Right cardiac atrium (tissue), 5 donors: ENCODE measurements around the gene MAML2. TPM values are rescaled to one million over a fixed set of nuclear protein-coding genes. Genes with fewer than 3 reads are reported as not detected.

Experiments
- ATAC-seq, 2 donors: fragments of 200-7000 bp; cut with Tn5 transposase; one replicate each; pipeline versions ENCODE4 v1.8.0 to v1.9.1; 2020; ENCODE audit warnings: moderate library complexity in 2 of 2, mild to moderate bottlenecking in 1 of 2
- DNase-seq, 3 donors: peaks; one replicate each; pipeline ENCODE4 v3.0.0-alpha.2; 2020
- H3K27ac ChIP-seq: one replicate; pipeline ENCODE4 v1.5.1; 2013; ENCODE audit warnings: mild to moderate bottlenecking, low read length, control low read depth, moderate library complexity
- H3K27me3 ChIP-seq: one replicate; pipeline ENCODE4 v1.6.1; 2013; ENCODE audit not compliant: control insufficient read depth, insufficient read depth
- H3K4me1 ChIP-seq: one replicate; pipeline ENCODE4 v1.6.1; 2013; ENCODE audit warnings: low read length; ENCODE audit not compliant: control insufficient read depth, insufficient read depth
- H3K4me3 ChIP-seq: one replicate; pipeline ENCODE4 v1.5.1; 2013; ENCODE audit warnings: low read length, control low read depth
- H3K9me3 ChIP-seq: one replicate; pipeline ENCODE4 v1.6.1; 2013; ENCODE audit warnings: low read length; ENCODE audit not compliant: control insufficient read depth
- WGBS: extraction: QIAGEN DNeasy Blood & Tissue Kit; methylation state at CpG from one replicate; pipeline ENCODE4 v1.1.7; 2013; 5-methylcytosine and 5-hydroxymethylcytosine counted together
- intact Hi-C, 4 donors: fragments of 100-400 bp; cut with DNase I; formaldehyde crosslinking; loops; one replicate each; pipeline versions ENCODE4 v1.11.0 to v1.14.0; 2022 to 2023
- polyA plus RNA-seq: library from polyadenylated mRNA; stranded (reverse); fragments of 200-250 nt; gene quantifications from one replicate; pipeline ENCODE4 v1.2.3, GENCODE V29; 2013
- total RNA-seq, 4 donors: library from RNA; stranded (reverse); fragmentation: NEBNext Ultra II Directional; extraction: Animal tissue kit (Norgen Biotek cat#: 25700); gene quantifications; one replicate each; pipeline ENCODE4 v1.2.1, GENCODE V29; 2021
- donor health status: healthy with polysubstance abuse.
- donor health status: DM: no; HTN: yes; CAD: no.
- donor health status: DM: no; HTN: no; CAD: no.
- donor health status: DM: no; HTN: yes; CAD: no; lungs with severe emphysema.
- donor health status: DM: yes; HTN: yes; CAD: no.

The MAML2 gene
- total and polyA plus RNA-seq, 5 donors: 2.7 to 9.9 (median 7.4) TPM

DNA sequence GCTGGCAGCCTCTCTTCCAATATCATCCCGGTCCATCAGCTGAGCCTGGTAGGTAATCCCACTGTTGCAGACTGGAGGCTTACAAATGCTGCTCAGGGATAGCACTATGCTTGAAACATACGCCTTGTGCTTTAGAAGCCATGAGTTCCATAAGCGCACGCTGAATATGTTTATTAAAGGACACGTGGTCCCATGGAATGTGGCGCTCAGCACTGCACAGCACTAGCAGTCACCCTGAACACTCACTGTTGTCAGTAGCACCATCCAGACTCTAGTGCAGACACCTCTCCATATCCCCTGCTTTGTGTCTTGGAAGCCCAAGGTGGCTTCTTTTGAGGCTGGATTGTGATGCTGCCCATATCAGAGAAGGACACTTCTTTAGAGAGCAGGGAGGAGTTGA is 120.9 kb downstream of the MAML2 start:
- DNase-seq (no peak), ATAC-seq (peak in 1 of 2 donors; percentile 24)
- no peaks in the 10 kb centered on the region for H3K9me3 ChIP-seq
- H3K4me1 ChIP-seq: peaks cover 14% of the 10 kb centered on the region
- no peak overlapping the region for H3K4me3 ChIP-seq
- no peak overlapping the region for H3K27ac ChIP-seq
- 83% methylated on average over 6 of the region's 6 CpGs for WGBS
- no peaks in the 10 kb centered on the region for H3K27me3 ChIP-seq
- intact Hi-C loops: loop anchor here in 1 of 4 donors (10.0 kb wide), 1 partner anchor 123 kb away; the partner anchor contains the start of gene MAML2

DNA sequence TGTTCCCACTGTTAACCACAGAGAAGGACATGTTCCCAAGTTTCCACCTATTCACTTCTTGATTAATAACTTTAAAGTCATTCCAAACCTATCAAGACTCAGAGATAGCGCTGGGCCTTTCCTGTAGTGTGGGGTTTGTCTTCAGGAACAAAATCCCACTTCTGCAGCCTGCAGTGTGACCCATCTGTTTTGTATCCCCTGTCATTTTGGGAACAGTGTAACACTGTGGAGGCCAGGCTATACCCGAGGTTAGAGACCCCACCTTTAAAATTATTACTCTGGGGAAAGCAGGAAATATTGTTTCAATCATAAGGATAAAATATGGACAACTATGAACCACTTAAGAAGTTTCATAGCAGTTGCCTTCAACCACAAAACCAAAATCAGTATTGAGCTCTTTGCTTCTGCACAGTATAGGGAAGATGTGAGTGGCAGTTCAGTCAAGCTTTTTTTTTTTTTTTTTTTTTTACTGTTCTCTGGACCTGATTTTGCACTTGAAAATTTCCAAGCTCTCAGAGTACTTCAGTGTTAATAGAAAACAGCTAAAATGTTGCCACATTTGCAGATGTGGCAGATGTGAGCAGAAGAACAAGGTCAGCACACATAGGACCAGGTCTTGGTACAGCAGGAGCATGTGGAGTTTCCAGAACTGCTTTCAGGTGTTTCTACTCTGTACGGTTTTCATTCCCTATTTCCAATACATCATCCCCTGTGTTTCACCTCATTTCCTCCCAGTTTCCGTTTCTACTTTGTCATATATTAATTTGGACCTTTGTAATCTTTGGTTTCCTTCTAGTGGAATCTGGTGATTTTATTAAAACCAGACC is 121.5 kb downstream of the MAML2 start:
- intact Hi-C loops: loop anchor here in 1 of 4 donors (10.0 kb wide), 1 partner anchor 123 kb away; the partner anchor contains the start of gene MAML2
- H3K27ac ChIP-seq: no peak overlapping the region
- DNase-seq (no peak), ATAC-seq (no peak)
- WGBS: 52% methylated on average over 4 of the region's 4 CpGs
- H3K4me1 ChIP-seq: peaks cover 16% of the 10 kb centered on the region
- H3K27me3 ChIP-seq: no peaks in the 10 kb centered on the region
- H3K9me3 ChIP-seq: no peaks in the 10 kb centered on the region
- H3K4me3 ChIP-seq: no peak overlapping the region

DNA sequence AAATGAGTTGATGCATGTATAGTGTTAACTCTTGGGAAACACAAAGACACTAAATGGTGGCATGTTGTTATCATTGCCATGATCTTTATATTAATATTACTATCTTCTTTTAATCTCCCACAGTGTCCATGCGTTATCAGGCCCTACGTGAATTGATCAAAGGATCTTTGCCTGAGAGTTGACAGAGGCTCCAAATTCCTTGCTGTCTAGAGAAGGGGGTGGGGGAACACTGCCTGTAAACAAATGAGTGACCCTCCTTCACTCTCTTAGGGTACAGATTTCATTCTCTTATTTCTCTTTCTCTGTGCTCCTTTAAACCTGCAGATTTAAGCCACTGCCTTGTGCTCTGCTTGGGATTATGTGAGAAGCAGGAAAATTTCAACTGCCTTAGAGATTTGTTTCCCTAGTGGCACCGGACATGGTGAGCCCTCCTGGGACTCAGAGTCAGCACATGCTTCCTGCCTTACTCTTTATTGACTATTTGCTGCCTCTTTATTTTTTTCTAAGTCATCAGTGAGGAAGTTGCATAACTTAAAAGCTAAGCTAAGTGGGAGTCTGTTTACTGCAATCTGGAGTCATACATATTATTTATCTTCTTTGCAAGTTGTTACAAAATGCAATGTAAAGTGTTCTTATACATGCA is 122.9 kb downstream of the MAML2 start:
- intact Hi-C loops: loop anchor here in 1 of 4 donors (5.0 to 10.0 kb wide), 2 partner anchors 125 to 163 kb away; partner anchors contain the start of gene MAML2

DNA sequence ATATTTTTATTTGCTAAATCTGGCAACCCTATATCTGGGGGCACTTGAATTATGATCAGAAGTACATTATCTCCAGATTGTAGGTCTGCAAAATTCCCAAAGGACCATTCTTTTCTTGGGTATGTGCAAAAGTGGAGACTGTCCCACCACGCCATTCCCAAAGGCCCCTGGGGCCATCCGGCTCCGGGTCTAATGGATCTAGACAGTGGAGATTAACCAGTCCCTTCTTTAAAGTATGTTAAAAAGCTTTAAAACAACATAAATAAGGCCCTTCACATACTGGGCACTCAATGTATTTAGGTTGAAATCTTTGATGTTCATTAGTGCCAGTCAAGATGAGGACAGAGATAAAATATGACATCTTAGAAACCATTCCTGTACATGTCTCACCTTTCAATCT is 124.1 kb downstream of the MAML2 start:
- Histone ChIP-seq H3K9me3 (no peaks in the 10 kb centered on the region), H3K27me3 (no peaks in the 10 kb centered on the region), H3K4me1 (peaks cover 20% of the 10 kb centered on the region), H3K4me3 (no peak overlapping the region), H3K27ac (no peak overlapping the region)
- ATAC-seq: no peak
- intact Hi-C loops: loop anchor here in 1 of 4 donors (5.0 kb wide), 1 partner anchor 162 kb away; no protein-coding TSS in a partner anchor
- no peak for DNase-seq
- WGBS: 62% methylated on average over 3 of the region's 3 CpGs

More for the DNA sequence above, 122.9 kb downstream of the MAML2 start:
- WGBS: 25% methylated on average over 3 of the region's 3 CpGs
- H3K27me3 ChIP-seq: no peaks in the 10 kb centered on the region
- peak; percentile 38 to 78 for ATAC-seq
- peaks cover 15% of the 10 kb centered on the region for H3K4me1 ChIP-seq
- no peak overlapping the region for H3K4me3 ChIP-seq
- H3K27ac ChIP-seq: peak overlapping the region; percentile 76
- peak; percentile 33 to 63 (median 40) for DNase-seq
- no peaks in the 10 kb centered on the region for H3K9me3 ChIP-seq

DNA sequence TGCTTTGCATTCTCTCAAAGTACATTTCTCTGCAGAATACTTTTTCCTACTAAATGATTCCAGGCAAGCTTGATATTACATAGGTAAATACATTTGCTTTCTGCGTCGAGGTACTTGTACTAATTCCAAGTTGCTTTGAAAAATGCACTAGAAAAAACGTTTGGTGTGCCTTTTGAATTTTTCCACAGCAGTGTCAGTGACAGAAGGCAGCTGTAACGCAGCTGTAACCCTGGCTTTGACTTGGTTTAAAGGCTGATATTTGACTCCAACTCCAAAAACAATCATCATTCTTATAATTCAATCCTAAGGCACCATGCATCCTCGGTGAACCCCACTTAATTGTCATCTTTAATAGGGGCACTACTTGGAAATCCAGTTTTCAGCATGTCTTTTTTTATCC is 125.0 kb downstream of the MAML2 start:
- Histone ChIP-seq H3K4me3 (no peak overlapping the region), H3K27me3 (no peaks in the 10 kb centered on the region), H3K4me1 (peaks cover 20% of the 10 kb centered on the region), H3K27ac (no peak overlapping the region), H3K9me3 (no peaks in the 10 kb centered on the region)
- intact Hi-C loops: loop anchor here in 1 of 4 donors (5.0 kb wide), 1 partner anchor 161 kb away; no protein-coding TSS in a partner anchor
- ATAC-seq (no peak), DNase-seq (no peak)
- WGBS: 34% methylated on average over 5 of the region's 5 CpGs

DNA sequence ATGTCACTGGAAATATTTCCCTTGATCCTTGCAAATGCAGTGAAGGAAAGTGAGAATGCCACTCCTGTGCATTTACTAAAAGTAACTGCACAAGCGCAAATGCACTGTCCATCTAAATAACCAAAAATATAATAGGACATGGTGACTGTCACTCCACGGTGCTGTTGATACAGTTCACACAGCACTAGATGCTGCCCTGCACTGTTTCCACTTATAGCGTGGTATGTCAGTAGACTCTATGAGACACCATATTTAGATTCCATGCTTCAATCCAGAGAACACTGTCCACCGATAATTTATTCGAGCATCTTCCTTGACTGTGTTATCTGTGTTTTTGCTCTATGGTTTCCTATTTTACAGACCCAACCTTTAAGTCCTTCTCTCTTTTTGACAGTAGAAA is 125.8 kb downstream of the MAML2 start:
- no peak overlapping the region for H3K27ac ChIP-seq
- H3K4me1 ChIP-seq: peaks cover 21% of the 10 kb centered on the region
- no peaks in the 10 kb centered on the region for H3K9me3 ChIP-seq
- H3K27me3 ChIP-seq: no peaks in the 10 kb centered on the region
- WGBS: 60% methylated on average over 5 of the region's 5 CpGs
- DNase-seq: no peak
- intact Hi-C loops: loop anchor here in 1 of 4 donors (5.0 kb wide), 1 partner anchor 160 kb away; no protein-coding TSS in a partner anchor
- H3K4me3 ChIP-seq: no peak overlapping the region
- ATAC-seq: peak; percentile 30 to 52

DNA sequence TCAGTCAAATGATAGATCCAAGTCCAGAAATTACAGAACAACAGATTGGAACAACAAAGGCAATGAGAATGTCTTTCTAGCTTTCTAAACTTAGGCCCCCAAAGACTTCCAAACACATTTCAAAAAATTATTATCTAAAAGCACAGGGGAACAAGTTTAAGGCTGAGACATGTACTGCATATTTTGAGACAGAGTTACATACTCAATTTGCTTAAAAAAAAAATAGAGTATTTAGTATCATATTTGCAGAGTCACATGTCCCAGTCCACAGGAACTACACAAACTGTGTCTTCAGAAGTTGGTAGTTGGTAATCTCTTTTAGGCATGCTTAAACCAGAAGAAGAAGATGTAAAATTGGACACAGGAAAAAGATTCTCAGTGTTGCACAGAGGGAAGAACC is 127.2 kb downstream of the MAML2 start:
- Histone ChIP-seq H3K4me3 (no peak overlapping the region), H3K27ac (peak overlapping the region; percentile 79), H3K9me3 (no peaks in the 10 kb centered on the region), H3K4me1 (peaks cover 17% of the 10 kb centered on the region), H3K27me3 (no peaks in the 10 kb centered on the region)
- no peak for DNase-seq
- intact Hi-C loops: loop anchor here in 1 of 4 donors (5.0 kb wide), 1 partner anchor 159 kb away; no protein-coding TSS in a partner anchor
- ATAC-seq: no peak

DNA sequence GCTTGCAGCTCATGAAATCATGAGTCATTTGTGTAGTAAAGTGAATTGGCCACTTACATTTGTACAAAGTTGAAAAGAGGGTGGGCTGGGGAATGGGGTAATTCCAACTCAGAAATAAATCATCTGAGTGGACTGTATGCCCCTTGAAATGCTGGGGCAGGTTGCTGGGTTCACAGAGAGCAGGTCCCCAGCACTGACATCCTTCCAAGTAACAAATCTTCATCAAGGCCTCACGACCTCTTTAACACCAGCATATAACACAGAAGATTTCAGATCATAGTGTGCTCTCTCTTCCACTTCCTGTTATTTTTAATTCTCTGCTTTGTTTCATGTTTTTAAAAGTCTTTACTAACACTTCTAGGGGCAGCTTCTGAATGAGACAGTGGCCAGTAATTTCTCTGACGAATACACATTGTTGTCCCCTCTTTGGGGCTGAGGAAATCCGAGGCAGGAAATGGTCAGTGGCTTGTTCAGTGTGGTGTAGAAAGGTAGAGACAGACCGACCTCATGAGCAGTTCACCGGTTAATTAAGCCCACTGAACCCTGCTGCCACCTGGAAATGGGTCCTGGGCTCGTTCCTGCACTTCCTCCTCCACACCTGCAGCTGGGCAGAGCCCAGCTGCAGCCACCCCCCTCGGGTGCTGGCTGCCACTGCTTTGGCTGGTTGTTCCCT is 127.7 kb downstream of the MAML2 start:
- ATAC-seq (peak in 1 of 2 donors; percentile 37), DNase-seq (no peak)
- H3K4me3 ChIP-seq: no peak overlapping the region
- peaks cover 17% of the 10 kb centered on the region for H3K4me1 ChIP-seq
- H3K9me3 ChIP-seq: no peaks in the 10 kb centered on the region
- peak overlapping the region; percentile 79 for H3K27ac ChIP-seq
- no peaks in the 10 kb centered on the region for H3K27me3 ChIP-seq
- intact Hi-C loops: loop anchor here in 1 of 4 donors (5.0 kb wide), 1 partner anchor 158 kb away; no protein-coding TSS in a partner anchor
- WGBS: 16% methylated on average over 7 of the region's 7 CpGs

DNA sequence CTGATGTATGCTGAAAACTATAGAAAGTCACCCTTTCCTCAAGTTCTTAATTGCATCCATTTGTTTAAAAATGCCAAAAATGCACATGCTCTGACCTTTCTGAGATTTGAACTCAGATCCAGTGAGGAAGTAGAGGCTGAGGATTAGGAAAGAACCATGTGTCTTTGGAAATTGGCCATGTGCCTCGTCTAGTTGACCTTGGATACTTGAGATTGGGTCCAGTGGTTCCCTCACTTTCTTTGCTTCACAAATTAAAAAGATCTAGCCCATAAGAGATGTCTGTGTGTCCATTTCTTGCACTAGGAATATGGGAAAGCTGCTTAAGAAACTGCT is 128.3 kb downstream of the MAML2 start:
- no peak for DNase-seq
- peak overlapping the region; percentile 63 for H3K27ac ChIP-seq
- no peaks in the 10 kb centered on the region for H3K9me3 ChIP-seq
- ATAC-seq: no peak
- peaks cover 14% of the 10 kb centered on the region for H3K4me1 ChIP-seq
- H3K27me3 ChIP-seq: no peaks in the 10 kb centered on the region
- 14% methylated on average over 1 of the region's 1 CpG for WGBS
- intact Hi-C loops: loop anchor here in 1 of 4 donors (5.0 kb wide), 1 partner anchor 157 kb away; no protein-coding TSS in a partner anchor
- H3K4me3 ChIP-seq: no peak overlapping the region

DNA sequence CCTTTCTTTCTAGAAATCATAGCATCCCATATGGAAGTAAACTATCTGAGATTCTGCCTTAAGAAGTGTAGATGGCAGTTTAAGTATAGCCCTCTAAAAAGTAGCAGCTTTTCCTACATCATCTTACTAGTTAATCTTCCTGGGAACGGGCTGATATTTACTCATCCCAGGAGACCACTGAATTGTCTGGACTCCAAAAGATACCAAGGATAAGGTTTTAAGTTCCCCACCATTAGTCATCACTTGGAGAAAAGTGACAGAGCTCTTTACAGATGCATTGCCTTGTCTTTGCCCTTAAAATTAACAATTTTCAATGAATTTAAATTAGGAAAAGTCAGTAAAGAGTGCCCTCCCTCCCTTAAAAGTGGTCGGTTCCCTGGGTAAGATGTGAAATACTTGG is 129.5 kb downstream of the MAML2 start:
- intact Hi-C loops: no loop called here
- Histone ChIP-seq H3K9me3 (no peaks in the 10 kb centered on the region), H3K27ac (no peak overlapping the region), H3K27me3 (no peaks in the 10 kb centered on the region), H3K4me1 (peaks cover 14% of the 10 kb centered on the region), H3K4me3 (no peak overlapping the region)
- ATAC-seq (peak; percentile 55 to 70), DNase-seq (no peak)
- 21% methylated on average over 2 of the region's 2 CpGs for WGBS
